Measurements from ENCODE around the gene MYH9.

Gene MYH9

GRCh38 chr22:36235585-36235984 is 152.2 kb downstream of the MYH9 start:
- TF ChIP-seq, protein P1, sequence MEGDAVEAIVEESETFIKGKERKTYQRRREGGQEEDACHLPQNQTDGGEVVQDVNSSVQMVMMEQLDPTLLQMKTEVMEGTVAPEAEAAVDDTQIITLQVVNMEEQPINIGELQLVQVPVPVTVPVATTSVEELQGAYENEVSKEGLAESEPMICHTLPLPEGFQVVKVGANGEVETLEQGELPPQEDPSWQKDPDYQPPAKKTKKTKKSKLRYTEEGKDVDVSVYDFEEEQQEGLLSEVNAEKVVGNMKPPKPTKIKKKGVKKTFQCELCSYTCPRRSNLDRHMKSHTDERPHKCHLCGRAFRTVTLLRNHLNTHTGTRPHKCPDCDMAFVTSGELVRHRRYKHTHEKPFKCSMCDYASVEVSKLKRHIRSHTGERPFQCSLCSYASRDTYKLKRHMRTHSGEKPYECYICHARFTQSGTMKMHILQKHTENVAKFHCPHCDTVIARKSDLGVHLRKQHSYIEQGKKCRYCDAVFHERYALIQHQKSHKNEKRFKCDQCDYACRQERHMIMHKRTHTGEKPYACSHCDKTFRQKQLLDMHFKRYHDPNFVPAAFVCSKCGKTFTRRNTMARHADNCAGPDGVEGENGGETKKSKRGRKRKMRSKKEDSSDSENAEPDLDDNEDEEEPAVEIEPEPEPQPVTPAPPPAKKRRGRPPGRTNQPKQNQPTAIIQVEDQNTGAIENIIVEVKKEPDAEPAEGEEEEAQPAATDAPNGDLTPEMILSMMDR (conservative IDR thresholded peaks at IDR 0.05; ENCODE audit: low read depth) = no peak
- no peak overlapping the region for H3K27ac ChIP-seq
- DNase-seq (ENCODE audit: low spot score) = no peak
- POLR2A ChIA-PET (ENCODE audit: low non-redundant PET) = no interaction called here
- CTCF ChIA-PET = no interaction called here

- no peak for DNase-seq (ENCODE audit: low spot score)
- ChIA-PET POLR2A (ENCODE audit: low non-redundant PET) (no interaction called here), CTCF (no interaction called here)
- H3K27ac ChIP-seq = no peak overlapping the region
- TF ChIP-seq, protein P1 (conservative IDR thresholded peaks at IDR 0.05; ENCODE audit: low read depth) = no peak
Measured at GRCh38 chr22:36234919-36235318, 152.8 kb downstream of the MYH9 start.

- no peak overlapping the region for H3K27ac ChIP-seq
- DNase-seq (ENCODE audit: low spot score) = no peak
- ChIA-PET POLR2A (ENCODE audit: low non-redundant PET) (no interaction called here), CTCF (no interaction called here)
- TF ChIP-seq, protein P1 (conservative IDR thresholded peaks at IDR 0.05; ENCODE audit: low read depth) = no peak
Measured at GRCh38 chr22:36234213-36234612, 153.6 kb downstream of the MYH9 start.

DNA sequence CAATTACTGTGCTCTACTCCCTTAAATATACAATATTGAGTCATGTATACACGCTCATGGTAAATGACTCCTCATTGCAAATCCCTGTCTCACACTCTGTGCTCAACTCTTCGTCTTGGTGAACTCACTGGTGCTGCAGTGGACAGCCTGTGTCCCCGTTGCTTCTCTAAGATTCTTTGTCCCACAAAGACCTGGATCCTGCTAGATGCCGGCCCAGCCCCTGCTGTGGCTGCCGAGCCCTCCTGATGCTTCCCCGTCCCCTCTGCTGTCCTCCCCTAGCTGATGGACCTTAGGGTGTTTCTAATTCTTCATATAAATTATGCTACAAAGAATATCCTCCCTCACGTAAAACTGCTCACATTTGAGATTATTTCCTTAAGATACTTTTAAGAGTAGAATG is 154.0 kb downstream of the MYH9 start:
- TF ChIP-seq, protein P1 (conservative IDR thresholded peaks at IDR 0.05; ENCODE audit: low read depth) = no peak
- no peak for DNase-seq (ENCODE audit: low spot score)
- POLR2A ChIA-PET (ENCODE audit: low non-redundant PET) = no interaction called here
- CTCF ChIA-PET = no interaction called here
- no peak overlapping the region for H3K27ac ChIP-seq

DNA sequence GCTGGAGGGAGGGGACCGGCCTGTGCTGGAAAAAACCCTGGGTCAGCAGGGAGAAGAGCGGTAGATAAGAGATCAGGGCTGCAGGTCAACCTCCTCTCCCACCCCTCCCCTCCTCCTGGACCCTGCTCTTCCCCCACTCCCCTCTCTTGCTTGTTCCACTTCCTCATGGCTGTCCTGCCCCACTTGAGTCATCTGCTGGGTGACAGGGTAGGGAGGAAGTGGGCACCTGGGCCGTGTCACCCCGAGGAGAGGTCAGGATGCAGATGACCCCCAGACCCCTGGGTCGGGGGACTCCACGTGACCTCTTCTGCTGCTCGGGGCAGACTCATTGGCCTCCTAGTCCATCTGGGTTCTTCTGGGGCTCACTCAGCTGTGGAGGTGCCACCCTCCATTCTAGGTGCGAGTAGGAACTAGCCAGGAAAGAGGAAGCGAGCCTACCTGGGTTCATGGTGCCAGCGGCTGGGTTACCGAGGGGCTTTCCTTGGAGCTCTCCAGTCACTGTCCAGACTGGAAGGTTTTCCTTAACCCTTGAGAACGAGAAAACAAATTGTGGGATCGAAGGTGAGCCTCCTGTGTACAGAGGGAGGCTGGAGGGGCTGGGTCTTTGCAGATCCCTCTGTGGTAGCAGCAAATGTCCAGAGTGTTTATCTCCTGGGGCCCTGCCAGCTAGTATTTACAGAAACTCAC is 154.9 kb downstream of the MYH9 start:
- DNase-seq (ENCODE audit: low spot score) = no peak
- POLR2A ChIA-PET (ENCODE audit: low non-redundant PET) = no interaction called here
- no peak overlapping the region for H3K27ac ChIP-seq
- TF ChIP-seq, protein P1 (conservative IDR thresholded peaks at IDR 0.05; ENCODE audit: low read depth) = no peak
- CTCF ChIA-PET = no interaction called here
